NCI-H128 (cell line): ENCODE data around the gene KAT2B.

Experiments
- DNase-seq: peaks from one replicate; lab custom pipeline; 2025; ENCODE audit not compliant: unreplicated experiment; lab: John Stamatoyannopoulos, UW

The KAT2B gene

DNA sequence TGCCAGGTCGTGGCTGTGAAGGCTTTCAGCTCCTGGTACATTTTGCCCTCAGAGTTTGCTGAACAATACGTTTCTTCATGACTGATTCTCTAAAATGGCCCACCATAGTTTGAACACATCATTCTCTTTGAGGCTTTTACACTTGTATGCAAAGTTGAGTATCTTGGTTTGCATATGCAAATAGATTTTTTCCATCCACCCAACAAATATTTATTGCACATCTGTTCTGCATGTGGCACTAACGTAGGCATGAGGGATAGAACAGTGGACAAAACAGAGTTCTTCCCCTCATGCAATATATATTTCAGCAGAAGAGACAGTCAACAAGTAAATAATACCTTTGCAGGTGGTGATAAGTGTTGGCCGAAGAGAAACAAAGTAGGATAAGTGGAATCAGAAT is 55.2 kb downstream of the KAT2B start:
- no peak for DNase-seq

DNA sequence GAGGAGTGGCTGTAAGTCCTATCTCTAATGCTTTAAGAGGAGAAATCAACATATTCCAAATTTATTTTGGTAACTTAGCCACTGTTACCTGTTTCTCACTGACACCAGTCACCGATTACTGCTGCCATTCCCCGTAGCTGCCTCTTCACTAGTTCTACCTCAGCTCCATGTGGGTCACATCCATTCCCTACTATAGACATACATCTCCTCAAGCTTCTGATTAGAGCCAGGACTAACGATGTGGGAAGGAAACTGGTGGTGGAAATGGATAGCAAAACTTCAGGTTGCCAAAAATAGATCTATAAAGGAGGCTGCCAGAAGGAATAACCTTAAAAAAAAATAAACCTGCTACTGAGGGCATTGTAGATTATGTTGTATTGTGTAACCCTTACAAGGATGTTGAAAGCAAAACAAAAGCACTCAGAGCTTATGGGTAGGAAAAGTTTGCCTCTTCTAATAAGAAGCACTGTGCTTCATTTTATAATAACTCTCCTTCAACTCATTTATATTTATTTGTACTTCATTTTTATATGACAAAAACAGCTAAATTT is 56.0 kb downstream of the KAT2B start:
- DNase-seq, result no peak

DNA sequence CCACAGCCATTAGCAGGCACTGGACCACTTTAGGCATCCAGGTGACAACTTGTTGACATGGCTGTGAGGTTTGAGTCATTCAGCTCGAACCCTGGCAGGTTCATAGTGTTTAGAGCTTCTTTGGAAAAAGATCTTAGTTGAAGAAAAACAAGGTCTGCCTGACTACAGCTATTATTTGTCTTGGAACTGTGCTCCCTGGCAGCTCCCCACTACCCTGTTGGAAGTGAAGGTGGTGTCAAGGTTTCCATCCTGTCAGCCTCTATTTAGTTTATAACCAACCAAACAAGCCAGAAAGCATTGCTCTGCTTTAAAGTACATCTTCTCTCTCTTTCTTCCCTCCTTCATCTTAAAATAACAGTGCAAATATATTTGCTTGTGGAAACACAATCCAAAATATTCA is 56.8 kb downstream of the KAT2B start:
- no peak for DNase-seq

DNA sequence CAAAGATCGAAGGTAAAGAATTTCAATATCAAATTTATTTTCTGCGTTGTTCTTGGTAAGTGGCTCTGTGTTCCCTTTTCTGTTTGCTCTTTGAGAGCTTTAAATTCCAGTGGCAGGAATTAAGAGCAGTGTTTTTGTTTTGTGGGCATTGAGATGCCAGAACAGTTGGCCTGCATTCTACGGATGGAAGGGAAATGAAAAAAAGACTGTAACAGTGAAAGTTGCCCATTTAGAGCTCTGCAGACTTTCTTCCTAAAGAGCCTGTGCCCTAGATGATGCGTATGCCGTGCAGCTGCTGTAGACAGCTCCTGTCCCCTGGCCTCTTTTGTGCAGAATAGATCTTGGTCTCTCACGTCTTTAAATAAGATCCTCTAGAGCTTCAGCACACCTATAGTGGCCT is 58.8 kb downstream of the KAT2B start:
- no peak for DNase-seq

DNA sequence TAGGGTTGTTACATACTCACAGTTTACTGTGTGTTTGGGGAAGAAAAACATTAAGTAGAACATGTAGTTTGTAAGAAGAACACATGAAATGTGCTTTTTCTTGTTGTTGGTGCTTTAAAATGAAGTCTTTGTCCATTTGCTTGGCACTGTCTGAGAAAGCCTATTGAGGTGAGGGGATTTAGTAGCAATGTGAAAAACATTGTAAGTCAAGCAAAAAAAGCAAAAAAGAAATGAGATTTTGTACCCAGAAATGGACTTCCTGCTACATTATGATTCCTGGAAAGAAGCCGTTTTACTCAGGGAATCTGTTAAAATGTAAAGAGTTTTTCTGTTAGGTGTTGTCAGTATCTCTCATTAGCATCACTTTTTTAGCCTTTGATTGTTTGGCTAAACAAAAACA is 59.9 kb downstream of the KAT2B start:
- DNase-seq, result no peak

DNA sequence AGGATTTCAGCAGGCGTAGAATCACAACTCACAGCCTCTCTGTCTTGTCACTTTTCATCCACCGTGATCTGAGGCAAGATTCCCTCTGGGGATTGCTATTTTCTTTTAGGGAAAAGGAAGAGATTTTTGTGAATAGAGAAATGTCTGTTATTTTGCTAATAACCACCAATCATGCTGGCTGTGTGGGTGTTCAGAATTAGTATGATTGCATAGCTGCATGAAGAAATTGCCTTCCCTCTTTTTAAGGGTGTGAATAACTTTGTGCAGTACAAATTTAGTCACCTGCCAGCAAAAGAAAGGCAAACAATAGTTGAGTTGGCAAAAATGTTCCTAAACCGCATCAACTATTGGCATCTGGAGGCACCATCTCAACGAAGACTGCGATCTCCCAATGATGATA is 60.8 kb downstream of the KAT2B start:
- no peak for DNase-seq

DNA sequence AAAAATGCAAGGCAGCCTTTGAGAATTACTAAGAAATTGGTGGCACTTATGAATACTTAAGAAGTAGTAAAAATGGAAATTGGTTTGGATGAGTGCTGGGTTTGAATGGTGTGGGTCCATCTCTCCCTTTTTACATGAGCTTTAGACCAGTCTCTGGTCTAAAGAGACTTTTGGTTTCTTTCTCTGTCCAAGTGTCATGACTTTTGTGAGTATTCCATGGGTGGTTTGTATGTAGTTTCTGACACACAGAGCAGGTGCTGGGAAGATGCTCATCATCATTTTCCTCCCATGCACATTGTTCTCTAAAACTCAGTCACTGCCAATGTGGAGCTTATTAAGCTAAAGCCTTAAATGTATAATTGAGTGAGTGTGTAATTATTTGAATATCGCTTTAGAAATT is 63.5 kb downstream of the KAT2B start:
- no peak for DNase-seq

DNA sequence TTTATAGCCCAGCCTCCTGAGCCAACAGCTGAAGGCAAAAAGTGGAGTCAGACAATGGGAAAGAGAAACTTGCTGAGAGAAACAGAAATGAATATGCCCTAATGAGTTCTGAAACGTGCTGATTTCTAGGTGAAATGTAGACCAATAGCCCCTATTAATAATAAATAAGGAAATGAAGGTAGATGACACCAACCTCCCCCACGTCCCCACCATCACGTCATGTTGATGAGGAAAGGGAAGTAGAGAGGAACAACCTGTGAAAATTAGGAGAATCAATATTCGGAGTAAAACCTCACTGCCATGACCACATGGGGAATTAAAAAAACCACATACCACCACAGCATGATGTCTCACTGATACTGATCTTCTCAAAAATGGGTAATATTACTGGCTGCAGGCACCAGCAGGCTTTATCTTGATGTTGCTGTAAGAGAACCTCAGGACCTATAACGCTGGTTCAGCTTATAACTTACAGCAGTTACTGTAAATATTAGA is 64.0 kb downstream of the KAT2B start:
- no peak for DNase-seq

DNA sequence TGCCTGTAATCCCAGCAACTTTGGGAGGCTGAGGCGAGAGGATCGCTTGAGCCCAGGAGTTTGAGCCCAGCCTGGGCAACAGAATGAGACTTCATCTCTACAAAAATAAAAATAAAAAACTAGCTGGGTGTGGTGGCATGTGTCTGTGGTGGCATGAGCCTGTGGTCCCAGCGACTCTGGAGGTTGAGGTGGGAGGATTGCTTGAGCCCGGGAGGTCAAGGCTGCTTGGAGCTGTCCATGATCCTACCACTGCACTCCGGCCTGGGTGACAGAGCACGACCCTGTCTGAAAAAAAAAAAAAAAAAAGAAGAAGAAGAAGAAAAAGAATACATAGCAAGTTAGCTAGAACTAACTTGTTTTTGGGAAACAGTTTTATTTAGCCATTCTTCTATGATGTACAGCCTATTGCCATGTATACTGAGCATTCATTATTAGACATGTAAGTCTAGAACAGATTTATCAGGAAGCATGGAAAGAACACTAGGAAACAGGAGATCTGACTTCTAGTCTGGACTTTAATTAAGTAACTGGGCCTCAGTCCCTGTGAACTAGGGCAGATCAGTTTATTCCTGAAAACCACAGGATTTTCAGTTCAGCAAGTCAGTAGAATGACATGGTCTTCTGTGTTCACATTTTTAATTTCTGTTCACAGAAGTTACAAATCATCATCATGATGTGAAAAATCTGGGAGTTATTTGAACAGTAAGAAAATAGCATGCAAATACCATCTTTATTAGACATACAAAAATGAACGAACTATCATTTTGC is 65.5 kb downstream of the KAT2B start:
- DNase-seq, result no peak

DNA sequence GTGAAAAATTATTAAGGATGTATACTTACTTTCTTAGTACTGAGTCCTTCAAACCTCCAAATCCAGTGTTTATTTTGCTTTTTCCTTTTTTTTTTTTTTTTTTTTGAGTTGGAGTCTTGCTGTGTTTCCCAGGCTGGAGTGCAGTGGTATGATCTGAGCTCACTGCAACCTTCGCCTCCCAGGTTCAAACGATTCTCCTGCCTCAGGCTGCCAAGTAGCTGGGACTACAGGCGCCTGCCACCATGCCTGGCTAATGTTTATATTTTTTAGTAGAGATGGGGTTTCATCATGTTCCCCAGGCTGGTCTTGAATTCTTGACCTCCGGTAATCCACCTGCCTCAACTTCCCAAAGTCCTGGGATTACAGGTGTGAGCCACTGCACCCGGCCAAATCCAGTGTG is 67.5 kb downstream of the KAT2B start:
- DNase-seq, result no peak

DNA sequence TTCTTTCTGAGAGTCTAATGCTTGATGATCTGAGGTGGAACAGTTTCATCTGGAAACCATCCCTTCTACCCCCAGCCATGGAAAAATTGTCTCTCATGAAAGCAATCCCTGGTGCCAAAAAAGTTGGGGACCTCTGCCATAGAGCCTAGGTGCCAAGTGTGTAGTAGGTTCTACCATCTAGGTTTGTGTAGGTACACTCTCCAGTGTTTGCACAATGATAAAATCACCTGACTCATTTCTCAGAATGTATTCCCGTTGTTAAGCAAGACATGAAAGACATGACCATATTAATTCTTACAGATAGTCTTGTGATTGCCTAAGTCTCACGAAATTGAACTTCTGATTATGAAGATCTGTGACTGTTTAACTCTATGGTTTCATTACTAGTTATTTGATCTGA is 68.6 kb downstream of the KAT2B start:
- DNase-seq, result no peak

DNA sequence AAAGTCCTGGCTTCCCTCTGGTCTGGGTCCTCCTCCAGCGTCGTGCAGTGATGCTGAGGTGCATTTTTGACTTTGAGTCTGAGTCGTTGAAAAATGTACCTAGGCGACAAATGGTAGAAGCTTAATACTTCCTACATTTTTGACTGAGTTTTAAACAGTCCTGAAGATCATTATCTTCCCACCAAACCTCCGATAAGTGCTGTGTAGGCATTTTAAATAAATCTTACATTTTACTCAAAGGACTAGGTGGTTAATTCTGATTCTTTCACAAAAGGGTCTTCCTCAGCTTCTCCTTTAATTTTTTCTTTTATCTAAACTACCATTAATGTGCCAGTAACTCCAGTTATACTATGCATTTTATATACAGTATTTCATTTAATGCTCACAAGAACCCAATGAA is 70.6 kb downstream of the KAT2B start:
- no peak for DNase-seq

DNA sequence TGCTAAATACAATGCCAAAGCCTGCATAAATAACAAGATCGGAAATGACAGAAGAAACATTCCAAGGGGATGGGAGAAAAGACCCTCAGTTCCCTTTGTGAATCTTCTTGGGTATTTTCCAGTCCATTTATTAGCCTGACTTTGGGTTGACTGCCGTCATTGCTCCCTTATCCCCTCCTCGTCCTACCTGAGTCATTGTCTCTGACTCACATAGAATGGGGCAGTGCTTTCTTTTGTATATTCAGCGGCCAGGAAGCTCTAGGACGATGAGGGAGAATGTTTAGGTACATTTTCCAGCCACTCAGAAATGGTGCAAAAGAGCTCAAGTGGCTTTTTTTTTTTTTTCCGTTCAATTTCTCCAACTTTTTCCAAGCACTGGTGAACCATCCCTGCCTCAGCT is 71.6 kb downstream of the KAT2B start:
- DNase-seq, result no peak

DNA sequence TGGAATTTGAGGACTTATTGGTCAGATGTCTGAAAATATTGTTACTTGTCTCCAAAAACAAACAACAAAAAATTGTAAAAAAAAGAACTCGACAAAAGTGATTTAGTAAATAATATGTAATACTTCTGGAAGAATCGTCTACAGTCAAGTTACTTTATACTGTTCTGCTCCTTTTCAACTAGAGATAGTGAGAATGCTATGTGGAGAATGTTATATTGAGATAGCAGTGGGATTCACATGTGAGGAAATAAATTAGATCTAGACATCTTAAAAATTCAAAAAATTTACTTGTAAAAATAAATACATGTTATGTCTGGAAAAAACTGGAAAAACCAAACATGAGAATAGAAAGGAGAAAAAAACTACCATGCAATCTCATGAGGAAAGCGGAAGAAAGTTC is 80.8 kb downstream of the KAT2B start:
- DNase-seq, result no peak

DNA sequence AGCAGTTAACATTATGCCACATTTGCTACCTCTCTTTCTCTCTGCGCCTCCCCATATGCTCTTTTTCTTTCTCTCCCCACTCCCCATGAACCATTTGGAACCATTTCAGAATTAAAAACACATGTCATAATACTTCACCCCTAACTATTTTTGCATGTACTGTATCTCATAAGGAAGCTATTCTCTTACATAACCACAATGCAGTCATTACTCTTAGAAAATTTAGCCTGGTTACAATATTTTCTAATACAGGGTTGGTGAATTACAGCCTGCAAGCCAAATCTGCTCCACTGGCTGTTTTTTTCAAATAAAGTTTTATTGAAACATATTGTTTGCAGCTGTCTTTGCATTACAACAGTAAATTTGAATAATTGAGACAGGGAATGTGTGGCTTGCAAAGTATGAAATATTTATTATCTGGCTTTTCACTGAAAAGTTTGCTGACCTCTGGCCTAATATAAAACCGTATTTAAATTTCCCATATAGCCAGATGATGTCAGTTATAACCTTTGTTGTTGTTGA is 82.9 kb downstream of the KAT2B start:
- DNase-seq, result no peak

DNA sequence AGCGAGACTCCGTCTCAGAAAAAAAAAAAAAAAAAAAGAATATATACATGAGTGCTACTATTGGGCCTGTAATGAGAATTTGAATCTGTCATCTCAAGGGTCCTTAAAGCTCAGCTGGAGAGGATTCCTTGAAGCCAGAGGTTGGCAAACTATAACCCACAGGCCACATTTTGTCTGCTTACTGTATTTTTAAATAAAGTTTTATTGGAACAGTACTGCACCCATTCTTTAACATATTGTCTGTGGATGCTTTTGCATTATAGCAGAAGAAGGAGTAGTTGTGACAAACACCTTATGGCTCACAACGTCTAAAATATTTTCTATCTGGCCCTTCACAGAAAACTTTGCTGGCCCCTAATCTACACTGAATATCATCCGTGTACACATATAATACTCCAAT is 85.0 kb downstream of the KAT2B start:
- no peak for DNase-seq

DNA sequence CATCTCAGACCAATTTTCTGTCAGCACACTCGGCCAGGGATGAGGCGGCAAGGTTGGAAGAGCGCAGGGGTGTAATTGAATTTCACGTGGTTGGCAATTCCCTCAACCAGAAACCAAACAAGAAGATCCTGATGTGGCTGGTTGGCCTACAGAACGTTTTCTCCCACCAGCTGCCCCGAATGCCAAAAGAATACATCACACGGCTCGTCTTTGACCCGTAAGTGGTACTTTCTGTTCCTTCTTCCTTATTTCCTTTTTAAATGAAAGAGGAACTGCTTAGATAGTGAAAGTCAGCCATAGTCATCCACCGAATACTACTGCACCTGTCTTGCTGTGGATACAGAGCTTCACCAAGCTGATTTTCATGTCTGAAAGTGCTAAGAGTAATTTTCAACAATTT is 85.7 kb downstream of the KAT2B start:
- no peak for DNase-seq

DNA sequence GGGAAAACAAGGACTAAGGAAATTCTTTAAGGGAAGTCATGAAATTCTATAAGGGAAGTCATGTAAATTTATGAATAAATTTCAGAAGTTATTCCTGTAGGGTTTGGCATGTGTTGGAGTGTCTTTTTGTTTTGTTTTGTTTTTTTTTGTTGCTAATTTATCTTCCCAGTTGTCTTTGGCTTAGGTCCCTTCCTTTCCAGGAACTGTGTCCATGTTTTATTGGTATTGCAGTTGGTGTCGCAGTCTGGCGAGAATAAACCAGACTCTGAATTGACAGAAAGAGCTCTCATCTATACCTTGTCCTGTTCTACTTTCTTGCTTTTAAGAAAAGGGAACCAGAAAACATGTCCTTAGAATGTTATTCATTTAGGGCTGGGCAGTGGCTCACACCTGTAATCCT is 88.1 kb downstream of the KAT2B start:
- DNase-seq, result no peak

DNA sequence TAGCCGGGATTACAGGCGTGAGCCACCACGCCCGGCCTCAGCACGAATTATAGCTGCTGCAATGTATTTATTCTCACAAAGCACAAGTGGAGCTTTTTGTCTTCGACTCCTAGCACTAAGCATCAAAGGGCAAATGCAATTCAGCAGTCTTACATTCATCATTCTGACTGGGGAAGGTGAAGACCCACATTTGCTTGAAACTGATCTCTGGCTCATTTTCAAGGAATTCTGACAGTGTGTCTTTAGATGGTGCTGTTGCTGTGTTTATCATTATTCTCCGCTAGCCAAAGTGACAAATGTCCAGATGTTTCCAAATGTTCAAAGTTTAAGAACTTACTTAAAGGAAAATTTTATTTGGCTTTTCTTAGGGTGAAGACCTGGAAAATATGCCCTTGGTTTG is 89.9 kb downstream of the KAT2B start:
- no peak for DNase-seq

DNA sequence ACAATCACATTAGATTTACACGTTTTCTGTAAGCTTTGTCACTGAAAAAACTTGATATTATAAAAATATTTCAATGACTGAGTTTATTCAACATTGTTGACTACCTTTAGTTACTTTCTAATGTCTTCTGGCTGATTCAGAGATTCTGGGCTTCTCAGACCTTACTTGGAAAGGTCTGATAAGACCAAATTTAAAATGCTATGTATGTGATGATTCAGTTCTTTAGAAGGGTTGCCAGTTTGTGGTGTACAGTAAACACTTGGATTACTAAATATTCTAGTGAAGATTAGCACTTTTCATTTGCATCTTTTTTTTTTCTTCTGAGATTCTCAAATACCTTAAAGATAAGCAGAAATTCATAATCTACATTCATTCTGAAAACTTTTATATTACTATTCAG is 96.0 kb downstream of the KAT2B start:
- no peak for DNase-seq

DNA sequence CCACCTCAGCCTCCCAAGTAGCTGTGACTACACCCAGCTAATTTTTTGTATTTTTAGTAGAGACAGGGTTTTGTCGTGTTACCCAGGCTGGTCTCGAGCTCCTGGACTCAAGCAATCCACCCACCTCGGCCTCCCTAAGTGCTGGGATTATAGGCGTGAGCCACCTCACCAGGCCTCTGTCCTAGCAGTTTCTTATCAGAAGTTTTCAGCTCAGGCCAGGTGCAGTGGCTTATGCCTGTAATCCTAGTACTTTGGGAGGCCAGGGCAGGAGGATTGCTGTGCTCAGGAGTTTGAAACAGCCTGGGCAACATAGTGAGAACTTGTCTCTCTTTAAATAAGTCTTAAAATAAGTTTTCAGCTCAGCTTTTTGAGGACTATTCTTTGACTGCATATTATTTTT is 97.4 kb downstream of the KAT2B start:
- DNase-seq, result no peak

DNA sequence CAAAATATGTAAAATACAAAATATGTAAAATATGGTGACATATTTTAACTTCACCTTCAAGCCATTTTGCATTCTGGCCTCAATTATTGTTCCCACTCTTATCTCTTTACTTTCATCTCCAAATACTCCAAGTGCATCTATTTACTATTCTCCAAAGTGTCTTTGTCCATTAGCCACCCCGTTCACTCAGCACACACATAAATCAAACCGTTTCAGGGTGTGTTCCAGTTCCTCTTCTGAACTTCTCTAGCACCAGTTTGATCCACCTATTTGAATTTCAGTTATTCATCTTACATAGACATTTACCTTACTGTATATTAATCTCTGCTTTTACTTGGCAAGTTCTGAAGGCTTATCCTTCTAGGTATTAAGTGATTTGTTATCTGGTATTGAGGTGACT is 100.6 kb downstream of the KAT2B start:
- no peak for DNase-seq

DNA sequence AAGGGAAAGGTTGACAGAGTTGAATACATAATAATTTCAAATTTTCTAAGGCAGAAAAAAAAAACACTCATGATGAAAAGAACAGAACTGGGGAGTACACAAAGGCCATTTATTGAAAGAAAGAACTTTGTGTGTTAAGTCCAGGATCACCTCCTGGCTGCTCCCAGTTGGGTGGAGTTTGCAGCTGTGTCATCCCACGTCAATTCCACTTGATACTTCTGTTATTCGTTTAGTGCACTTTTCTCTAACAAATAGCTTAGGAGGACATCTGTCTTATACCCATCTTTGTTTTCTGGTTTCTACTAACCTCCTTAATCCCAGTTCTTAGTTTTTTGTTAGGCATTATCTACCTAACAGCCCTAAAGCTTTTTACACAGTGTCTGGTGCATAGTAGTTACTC is 101.1 kb downstream of the KAT2B start:
- DNase-seq, result no peak
